BLaER1 (cell line): ENCODE measurements around the gene DIPK1A.
"Not testable (repeated sequence)": the region's sequence is repeated elsewhere in the genome, so short reads cannot be mapped to it uniquely, and the experiment has no call there.

ENCODE experiments used
- H3K27ac ChIP-seq: shearing (Covaris generic); formaldehyde crosslinking; 2 replicates; pipeline ENCODE4 v1.8.1; 2022
- H3K27me3 ChIP-seq: shearing (Covaris generic); formaldehyde crosslinking; 2 replicates; pipeline ENCODE4 v1.8.1; 2022
- H3K36me3 ChIP-seq: shearing (Covaris generic); formaldehyde crosslinking; 2 replicates; pipeline ENCODE4 v1.8.1; 2022
- H3K4me1 ChIP-seq: shearing (Covaris generic); formaldehyde crosslinking; 2 replicates; pipeline ENCODE4 v1.8.1; 2022
- H3K4me2 ChIP-seq: shearing (Covaris generic); formaldehyde crosslinking; 2 replicates; pipeline ENCODE4 v1.8.1; 2022
- H3K4me3 ChIP-seq: shearing (Covaris generic); formaldehyde crosslinking; 2 replicates; pipeline ENCODE4 v1.8.1; 2022
- H3K9ac ChIP-seq: shearing (Covaris generic); formaldehyde crosslinking; 2 replicates; pipeline ENCODE4 v1.8.1; 2022
- H3K9me3 ChIP-seq: shearing (Covaris generic); formaldehyde crosslinking; 2 replicates; pipeline ENCODE4 v1.8.1; 2022
- H4K20me1 ChIP-seq: shearing (Covaris generic); formaldehyde crosslinking; 2 replicates; pipeline ENCODE4 v1.8.1; 2022
- Cebpa-rat ChIP-seq: shearing (Covaris generic); IDR thresholded peaks from 2 replicates; pipeline ENCODE4 v1.8.1; 2022

The DIPK1A gene

DNA sequence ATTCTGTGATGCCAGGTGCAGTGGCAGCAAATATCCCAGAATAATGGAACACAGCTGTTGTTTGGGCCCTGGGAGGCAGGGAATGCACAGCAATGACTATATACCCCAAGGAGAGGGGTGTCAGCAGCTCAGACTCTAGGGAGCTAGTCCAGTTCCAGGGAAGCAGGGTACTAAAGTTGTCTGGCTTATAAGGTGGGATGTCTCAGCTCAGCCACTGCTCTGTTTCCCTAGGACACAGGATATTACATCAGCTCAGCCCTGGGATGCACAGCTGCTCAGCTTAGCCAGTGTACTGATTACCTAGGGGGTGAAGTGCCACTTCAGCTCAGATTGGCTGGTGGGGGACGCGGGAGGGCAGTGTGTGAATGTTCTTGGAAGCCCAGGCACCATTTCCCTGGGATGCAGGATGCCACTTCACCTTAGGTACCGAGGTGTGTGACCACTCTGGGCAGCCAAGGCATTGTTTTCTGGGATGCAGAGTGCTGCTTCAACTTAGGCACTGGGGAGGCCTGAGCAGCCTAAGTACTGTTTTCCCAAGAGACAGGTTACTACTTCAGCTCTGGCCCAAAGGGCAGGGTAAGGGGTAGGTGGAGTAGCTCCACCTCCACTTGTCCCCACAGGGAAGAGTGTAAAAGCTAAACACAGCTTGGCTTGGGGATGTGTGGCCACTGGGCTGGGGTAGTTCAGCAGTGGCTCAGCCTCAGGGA lies 59.4 kb downstream of the DIPK1A start:
- no peak for TF ChIP-seq Cebpa-rat

DNA sequence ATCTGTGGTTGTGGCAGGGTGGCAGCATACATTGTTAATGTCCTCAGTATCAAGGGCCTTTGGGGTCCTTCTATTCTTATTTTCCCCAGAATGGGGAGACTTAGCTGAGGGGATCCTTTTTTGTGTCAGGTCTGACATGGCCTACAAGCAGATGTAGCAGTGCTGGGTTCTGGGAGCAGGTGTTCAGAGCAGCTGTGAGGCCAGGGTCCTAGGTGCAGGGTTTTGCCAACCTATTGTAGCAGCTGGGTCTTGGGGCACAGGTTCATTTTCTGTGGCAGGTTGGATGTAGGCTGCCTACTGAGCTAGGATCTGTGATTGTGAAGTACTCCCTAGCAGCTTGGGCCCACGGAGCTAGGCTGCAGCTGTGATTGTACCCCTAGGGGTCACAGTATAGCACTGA lies 60.1 kb downstream of the DIPK1A start:
- Histone ChIP-seq H3K27ac (no peak overlapping the region), H3K4me2 (no peak overlapping the region), H3K36me3 (no peaks in the 10 kb centered on the region; the same call in 1 of the 2 replicates), H3K4me1 (no peaks in the 10 kb centered on the region), H3K9me3 (peaks cover 9% of the 10 kb centered on the region), H3K4me3 (no peak overlapping the region), H3K27me3 (no peaks in the 10 kb centered on the region), H3K9ac (no peak overlapping the region), H4K20me1 (no peaks in the 10 kb centered on the region)
- TF ChIP-seq Cebpa-rat: no peak

More for the DNA sequence above, 59.4 kb downstream of the DIPK1A start:
- Histone ChIP-seq H3K4me1 (no peaks in the 10 kb centered on the region), H3K27me3 (no peaks in the 10 kb centered on the region), H4K20me1 (no peaks in the 10 kb centered on the region), H3K9me3 (peaks cover 10% of the 10 kb centered on the region), H3K36me3 (no peaks in the 10 kb centered on the region; the same call in 1 of the 2 replicates), H3K9ac (no peak overlapping the region), H3K27ac (no peak overlapping the region), H3K4me3 (no peak overlapping the region), H3K4me2 (no peak overlapping the region)

DNA sequence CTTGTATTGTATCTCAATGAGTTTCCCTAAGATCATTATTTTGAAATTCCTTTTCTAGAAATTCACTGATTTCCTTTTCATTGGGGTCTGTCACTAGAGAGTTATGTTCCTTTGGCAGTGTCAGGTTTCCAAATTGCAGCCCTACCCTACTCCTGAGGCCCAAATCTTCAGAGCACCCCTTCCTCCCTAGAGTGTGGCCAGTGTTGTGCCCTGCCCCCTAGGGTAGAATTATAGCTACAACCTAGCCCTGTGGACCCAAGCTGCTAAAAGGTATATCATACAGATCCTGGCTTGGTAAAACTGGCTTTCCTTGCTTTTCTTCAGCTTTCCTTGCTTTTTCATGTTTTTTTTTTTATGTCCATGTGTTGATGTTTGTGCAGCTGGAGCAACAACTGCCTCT lies 60.7 kb downstream of the DIPK1A start:
- Histone ChIP-seq H3K27ac (no peak overlapping the region), H3K4me2 (no peak overlapping the region), H3K27me3 (no peaks in the 10 kb centered on the region), H3K9ac (no peak overlapping the region), H4K20me1 (no peaks in the 10 kb centered on the region), H3K4me3 (no peak overlapping the region), H3K36me3 (no peaks in the 10 kb centered on the region; the same call in 1 of the 2 replicates), H3K9me3 (0 out of 2 replicates have a peak, but pooled peaks cover 4% of the 10 kb centered on the region), H3K4me1 (no peaks in the 10 kb centered on the region)
- no peak for TF ChIP-seq Cebpa-rat

DNA sequence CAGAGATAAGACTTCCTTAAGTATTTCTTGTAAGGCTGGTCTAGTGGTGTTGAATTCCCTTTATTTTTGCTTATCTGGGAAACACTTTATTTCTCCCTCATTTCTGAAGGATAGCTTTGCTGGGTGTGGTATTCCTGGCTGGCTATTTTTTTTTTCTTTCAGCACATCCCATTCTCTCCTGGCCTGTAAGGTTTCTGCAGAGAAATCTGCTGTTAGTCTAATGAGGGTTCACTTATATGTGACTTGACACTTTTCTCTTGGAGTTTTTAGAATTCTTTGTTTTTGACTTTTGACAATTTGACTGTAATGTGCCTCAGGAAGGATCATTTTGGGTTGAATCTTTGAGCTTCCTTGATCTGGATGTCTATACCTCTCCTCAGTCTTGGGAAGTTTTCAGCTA lies 61.5 kb downstream of the DIPK1A start:
- Histone ChIP-seq H3K27me3 (no peaks in the 10 kb centered on the region), H3K9me3 (0 out of 2 replicates have a peak, but pooled peaks cover 4% of the 10 kb centered on the region), H3K4me3 (no peak overlapping the region), H4K20me1 (no peaks in the 10 kb centered on the region), H3K36me3 (no peaks in the 10 kb centered on the region; the same call in 1 of the 2 replicates), H3K4me1 (no peaks in the 10 kb centered on the region), H3K9ac (no peak overlapping the region), H3K4me2 (no peak overlapping the region), H3K27ac (no peak overlapping the region)
- TF ChIP-seq Cebpa-rat: no peak

DNA sequence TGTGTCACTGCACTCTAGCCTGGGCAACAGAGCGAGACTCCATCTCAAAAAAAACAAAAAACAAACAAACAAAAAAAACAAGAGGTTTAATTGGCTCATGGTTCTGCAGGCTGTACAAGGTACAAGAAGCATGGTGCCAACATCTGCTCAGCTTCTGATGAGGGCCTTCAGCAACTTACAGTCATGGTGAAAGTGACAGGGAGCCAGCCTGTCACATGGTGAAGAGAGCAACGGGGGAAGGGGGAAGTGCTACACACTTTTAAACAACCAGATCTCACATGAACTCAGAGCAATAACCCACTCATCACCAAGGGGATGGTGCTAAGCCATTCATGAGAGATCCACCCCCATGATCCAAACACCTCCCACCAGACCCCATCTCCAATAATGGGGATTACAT lies 63.2 kb downstream of the DIPK1A start:
- H3K4me2 ChIP-seq, H4K20me1 ChIP-seq, H3K36me3 ChIP-seq, H3K9ac ChIP-seq, H3K4me1 ChIP-seq, H3K27me3 ChIP-seq, H3K4me3 ChIP-seq, H3K9me3 ChIP-seq, H3K27ac ChIP-seq: not testable (repeated sequence)

DNA sequence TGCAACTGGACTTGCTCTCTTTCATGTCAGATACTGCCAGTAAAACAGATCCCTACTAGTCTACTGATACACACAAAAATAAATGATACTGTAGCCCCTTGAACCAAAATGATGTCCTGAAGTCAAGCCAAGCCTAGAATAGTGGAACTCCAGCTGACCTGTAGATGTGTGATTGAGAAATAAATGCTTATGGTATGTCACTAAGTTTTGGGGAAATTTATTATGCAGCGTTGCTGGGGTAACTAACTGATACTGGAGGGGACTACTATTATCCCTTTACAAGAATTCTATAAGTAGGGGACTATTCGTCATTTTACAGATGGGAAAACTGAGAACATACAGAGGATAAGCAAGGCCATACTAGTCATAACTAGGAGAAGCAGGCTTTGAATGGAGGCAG lies 73.8 kb downstream of the DIPK1A start:
- no peak overlapping the region for H3K9ac ChIP-seq
- no peak overlapping the region for H3K27ac ChIP-seq
- H3K4me2 ChIP-seq: no peak overlapping the region
- no peaks in the 10 kb centered on the region for H3K27me3 ChIP-seq
- H3K4me3 ChIP-seq: no peak overlapping the region
- no peaks in the 10 kb centered on the region for H3K36me3 ChIP-seq
- no peaks in the 10 kb centered on the region for H4K20me1 ChIP-seq
- no peak for TF ChIP-seq Cebpa-rat
- H3K4me1 ChIP-seq: peaks cover 5% of the 10 kb centered on the region; the same call in 1 of the 2 replicates
- H3K9me3 ChIP-seq: peaks cover 20% of the 10 kb centered on the region

DNA sequence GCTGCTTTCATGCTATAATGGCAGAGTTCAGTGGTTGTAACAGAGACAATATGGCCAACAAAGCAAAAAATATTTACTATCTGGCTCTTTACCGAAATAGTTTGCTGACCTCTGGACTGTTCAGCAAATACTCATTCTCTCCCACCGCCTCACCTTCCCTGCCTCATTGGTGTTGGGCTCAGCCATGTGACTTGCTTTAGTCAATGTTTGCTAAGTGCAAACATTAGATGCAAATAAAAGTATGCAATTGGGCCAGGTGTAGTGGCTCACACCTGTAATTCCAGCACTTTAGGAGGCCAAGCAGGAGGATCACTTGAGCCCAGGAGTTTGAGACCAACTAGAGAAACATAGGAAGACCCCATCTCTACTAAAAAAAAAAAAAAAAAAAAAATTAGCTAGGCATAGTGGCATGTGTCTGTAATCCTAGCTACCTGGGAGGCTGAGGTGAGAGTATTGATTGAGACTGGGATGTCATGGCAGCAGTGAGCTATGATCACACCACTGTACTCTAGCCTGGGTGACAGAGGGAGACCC lies 74.3 kb downstream of the DIPK1A start:
- no peaks in the 10 kb centered on the region for H4K20me1 ChIP-seq
- H3K4me2 ChIP-seq: no peak overlapping the region
- TF ChIP-seq Cebpa-rat: no peak

DNA sequence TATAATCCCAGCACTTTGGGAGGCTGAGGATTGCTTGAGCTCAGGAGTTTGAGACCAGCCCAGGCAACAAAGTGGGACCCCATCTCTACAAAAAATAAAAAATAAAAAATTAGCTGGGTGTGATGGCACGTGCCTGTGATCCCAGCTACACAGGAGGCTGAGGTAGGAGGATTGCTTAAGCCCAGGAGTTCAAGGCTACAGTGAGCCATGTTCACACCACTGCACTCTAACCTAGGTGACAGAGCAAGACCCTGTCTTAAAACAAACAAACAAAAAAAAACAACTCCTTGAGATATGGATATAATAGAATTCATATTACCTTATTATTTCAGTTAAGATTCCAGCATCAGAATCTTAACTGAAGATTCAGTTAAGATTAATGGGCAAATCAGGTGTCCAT lies 77.1 kb downstream of the DIPK1A start:
- TF ChIP-seq Cebpa-rat: no peak
- H3K9ac ChIP-seq: no peak overlapping the region
- no peaks in the 10 kb centered on the region for H3K36me3 ChIP-seq
- H3K9me3 ChIP-seq: peaks cover 4% of the 10 kb centered on the region; the same call in 1 of the 2 replicates
- no peak overlapping the region for H3K4me2 ChIP-seq
- no peaks in the 10 kb centered on the region for H3K27me3 ChIP-seq
- no peaks in the 10 kb centered on the region for H4K20me1 ChIP-seq
- H3K27ac ChIP-seq: no peak overlapping the region
- no peak overlapping the region for H3K4me3 ChIP-seq
- peaks cover 5% of the 10 kb centered on the region; the same call in 1 of the 2 replicates for H3K4me1 ChIP-seq

More for the DNA sequence above, 74.3 kb downstream of the DIPK1A start:
- no peak overlapping the region for H3K9ac ChIP-seq
- peaks cover 5% of the 10 kb centered on the region; the same call in 1 of the 2 replicates for H3K4me1 ChIP-seq
- H3K27me3 ChIP-seq: no peaks in the 10 kb centered on the region
- H3K36me3 ChIP-seq: no peaks in the 10 kb centered on the region
- H3K27ac ChIP-seq: no peak overlapping the region
- peaks cover 17% of the 10 kb centered on the region for H3K9me3 ChIP-seq
- no peak overlapping the region for H3K4me3 ChIP-seq

DNA sequence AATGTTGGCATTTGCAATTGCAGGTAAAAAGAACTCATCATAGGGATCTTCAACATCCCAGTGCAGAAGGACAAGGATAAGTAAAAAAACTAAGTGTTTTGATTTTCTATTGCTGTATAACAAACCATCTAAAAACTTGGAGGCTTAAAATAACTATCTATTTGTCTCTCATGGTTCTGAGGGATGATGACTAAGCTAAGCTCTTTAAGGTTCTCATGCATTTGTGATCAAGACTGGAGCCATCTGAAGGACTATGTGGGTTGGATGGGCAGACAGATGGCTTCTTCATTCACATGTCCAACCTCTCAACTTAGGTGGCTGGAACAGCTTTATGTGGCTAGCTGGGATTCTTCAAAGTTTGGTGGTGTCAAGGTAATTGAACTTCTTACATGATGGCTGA lies 78.0 kb downstream of the DIPK1A start:
- Histone ChIP-seq H3K4me1 (peaks cover 5% of the 10 kb centered on the region; the same call in 1 of the 2 replicates), H3K4me3 (no peak overlapping the region), H3K9me3 (no peaks in the 10 kb centered on the region), H3K27me3 (no peaks in the 10 kb centered on the region), H3K27ac (no peak overlapping the region), H4K20me1 (no peaks in the 10 kb centered on the region), H3K36me3 (no peaks in the 10 kb centered on the region), H3K9ac (no peak overlapping the region), H3K4me2 (no peak overlapping the region)
- TF ChIP-seq Cebpa-rat: no peak

DNA sequence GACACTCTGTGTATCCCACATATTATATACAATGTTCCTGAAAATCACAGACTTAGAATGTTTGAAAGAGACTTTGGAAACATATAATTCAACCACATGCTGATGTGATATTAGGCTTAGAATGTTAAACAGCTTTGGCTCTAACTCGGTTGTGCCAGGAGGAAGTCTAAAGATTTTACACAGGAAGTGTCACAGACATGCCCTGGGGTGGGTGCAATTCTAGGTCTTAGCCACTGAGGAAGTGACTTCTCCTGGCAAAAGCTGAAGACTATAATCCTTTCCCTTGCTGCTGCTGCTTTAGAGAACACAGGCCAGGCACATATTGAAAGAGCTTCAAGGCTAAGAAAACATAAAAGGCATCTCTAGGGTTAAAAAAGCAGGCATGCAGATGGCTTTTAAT lies 78.4 kb downstream of the DIPK1A start:
- H3K9me3 ChIP-seq: no peaks in the 10 kb centered on the region
- no peak overlapping the region for H3K27ac ChIP-seq
- H3K27me3 ChIP-seq: no peaks in the 10 kb centered on the region
- peaks cover 7% of the 10 kb centered on the region for H3K4me1 ChIP-seq
- no peaks in the 10 kb centered on the region for H4K20me1 ChIP-seq
- H3K4me3 ChIP-seq: no peak overlapping the region
- no peak for TF ChIP-seq Cebpa-rat
- H3K4me2 ChIP-seq: no peak overlapping the region
- no peak overlapping the region for H3K9ac ChIP-seq
- no peaks in the 10 kb centered on the region for H3K36me3 ChIP-seq
